Stimulated activated CD8-positive, alpha-beta memory T cell treated with anti-CD3 and anti-CD28 coated beads, Interleukin-7, amount 100 ng/mL, for 48 hours (primary cell): ENCODE measurements around the gene CDCA8.

Experiments
- DNase-seq, 2 donors: peaks; one replicate each; pipeline ENCODE4 v3.0.0-alpha.2; 2020; ENCODE audit warnings: low read depth in 1 of 2; ENCODE audit errors: extremely low read depth in 1 of 2

The CDCA8 gene

DNA sequence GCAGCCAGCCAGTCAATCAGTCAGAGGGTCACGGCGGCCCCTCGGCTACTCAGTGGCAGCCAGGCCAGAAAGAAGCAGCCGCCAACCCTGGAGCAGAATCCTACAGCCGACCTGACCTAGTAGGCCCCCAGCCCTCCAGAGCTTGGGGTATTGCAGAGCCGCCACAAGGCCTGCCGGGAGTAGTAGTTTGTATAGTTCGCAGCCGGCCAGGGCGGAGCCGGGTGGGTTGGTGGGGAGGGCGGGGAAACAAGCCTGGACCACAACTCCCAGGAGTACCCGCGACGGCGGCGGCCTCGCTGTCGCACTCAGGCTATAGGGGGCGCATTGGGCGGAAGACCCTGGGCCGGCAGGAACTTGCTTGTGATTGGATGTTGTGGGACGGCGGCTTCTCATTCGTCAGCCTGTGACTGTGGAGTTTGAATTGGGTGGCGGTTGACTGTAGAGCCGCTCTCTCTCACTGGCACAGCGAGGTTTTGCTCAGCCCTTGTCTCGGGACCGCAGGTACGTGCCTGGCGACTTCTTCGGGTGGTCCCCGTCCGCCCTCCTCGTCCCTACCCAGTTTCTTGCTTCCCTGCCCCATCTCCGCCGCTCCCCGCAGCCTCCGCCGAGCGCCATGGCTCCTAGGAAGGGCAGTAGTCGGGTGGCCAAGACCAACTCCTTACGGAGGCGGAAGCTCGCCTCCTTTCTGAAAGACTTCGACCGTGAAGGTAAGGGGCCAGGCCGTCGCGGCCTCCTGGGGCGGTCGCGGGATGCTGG is at the start of gene CDCA8:
CDCA8 (plus strand) TSS at position 439 of the 756 bp plus-strand sequence; CDS start at position 614, 175 bp downstream.
- DNase-seq: peak; percentile 97 to 98

DNA sequence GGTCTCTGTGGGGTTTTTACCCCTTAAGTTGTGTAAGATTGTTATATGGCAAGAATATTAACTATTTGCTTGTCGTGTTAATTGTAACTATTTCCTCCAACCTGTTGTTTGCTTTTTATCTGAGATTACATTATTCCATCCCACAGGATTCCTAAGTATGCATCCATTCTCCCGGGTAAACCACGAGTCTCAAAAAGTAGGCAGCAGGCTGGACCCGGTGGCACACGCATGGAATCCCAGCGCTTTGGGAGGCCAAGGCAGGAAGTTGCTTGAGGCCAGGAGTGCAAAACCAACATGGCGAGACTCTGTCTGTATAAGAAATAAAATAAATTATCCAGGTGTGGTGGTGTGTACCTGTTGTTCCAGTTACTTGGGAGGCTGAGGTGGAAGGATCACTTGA is 45.0 kb upstream of the CDCA8 start:
- DNase-seq: no peak

GRCh38 chr1:37650173-37650572 is 42.1 kb upstream of the CDCA8 start:
- DNase-seq: no peak

GRCh38 chr1:37650721-37651120 is 41.6 kb upstream of the CDCA8 start:
- no peak for DNase-seq

DNA sequence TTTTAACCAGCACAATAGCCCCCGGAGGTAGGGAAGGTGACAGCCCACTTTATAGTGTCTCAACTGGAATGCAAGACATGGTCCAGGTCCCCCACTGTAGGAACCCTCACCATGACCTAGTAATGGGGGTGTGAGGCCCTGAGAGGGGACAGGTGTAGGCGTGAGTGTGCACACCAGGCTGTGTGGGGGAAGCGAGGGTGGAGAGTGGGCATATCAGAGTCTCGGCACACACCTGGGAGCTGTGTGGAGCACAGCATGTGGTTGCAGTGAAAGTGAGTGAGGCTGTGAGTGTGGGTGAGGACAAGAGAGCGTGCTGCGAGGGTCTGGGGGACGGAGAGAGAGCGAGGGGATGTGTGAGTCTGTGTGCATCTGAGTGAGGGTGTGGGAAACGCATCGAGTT is 40.5 kb upstream of the CDCA8 start:
- no peak for DNase-seq

DNA sequence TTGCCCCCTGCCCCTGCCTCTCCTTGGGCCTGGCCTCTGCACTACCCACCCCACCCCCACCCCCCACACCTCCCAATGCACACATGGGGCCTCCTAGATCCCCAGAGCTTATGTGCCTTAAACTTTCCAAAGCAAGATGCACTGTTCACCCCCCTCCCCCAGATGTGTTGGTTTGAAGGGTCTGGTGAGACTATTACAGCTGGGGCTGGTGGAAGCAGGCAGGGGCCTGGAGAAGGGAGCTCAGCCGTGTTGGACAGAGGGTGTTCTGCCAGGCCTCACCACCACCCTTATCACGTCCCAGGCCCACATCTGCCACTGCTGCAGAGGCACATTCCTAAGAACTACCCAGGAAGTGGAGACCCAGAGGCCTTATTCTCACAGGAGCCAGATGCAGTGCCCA is 39.3 kb upstream of the CDCA8 start:
- no peak for DNase-seq

DNA sequence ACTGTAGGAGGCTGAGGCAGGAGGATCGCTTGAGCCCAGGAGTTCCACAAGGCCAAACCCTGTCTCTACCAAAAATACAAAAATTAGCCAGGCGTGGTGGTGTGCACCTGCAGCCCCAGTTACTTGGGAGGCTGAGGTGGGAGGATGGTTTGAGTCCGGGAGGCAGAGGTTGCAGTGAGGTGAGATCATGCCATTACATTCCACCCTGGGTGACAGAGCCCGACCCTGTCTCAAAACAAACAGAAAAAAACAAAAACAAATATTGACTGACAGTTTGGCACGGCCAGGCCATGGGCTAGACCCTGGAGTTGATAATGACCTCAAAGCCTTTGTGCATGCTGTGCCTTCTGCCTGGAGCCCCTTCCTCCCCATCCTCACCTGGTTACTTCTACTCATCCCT is 38.4 kb upstream of the CDCA8 start:
- DNase-seq: no peak

DNA sequence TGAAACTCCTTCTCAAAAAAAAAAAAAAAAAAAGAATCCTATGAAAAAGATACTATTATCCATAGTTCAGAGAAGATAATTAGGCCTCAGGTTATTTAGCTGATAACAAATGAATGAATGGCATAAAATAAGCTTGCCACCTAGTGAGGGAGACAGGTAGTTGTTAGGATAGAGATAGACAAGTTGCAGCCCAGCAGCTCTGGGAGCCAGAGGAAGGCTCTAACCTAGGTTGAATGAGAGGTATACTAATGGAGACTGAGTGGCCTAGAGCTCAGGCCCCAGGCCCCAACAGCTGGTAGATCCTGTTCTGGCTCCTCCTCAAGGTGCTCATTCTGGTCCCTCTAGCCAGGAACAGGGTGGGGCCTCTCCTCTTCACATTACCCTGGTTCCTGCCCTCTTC is 37.0 kb upstream of the CDCA8 start:
- no peak for DNase-seq

GRCh38 chr1:37656026-37656425 is 36.3 kb upstream of the CDCA8 start:
- DNase-seq: no peak

- no peak for DNase-seq
Measured at GRCh38 chr1:37656881-37657280, 35.4 kb upstream of the CDCA8 start.

DNA sequence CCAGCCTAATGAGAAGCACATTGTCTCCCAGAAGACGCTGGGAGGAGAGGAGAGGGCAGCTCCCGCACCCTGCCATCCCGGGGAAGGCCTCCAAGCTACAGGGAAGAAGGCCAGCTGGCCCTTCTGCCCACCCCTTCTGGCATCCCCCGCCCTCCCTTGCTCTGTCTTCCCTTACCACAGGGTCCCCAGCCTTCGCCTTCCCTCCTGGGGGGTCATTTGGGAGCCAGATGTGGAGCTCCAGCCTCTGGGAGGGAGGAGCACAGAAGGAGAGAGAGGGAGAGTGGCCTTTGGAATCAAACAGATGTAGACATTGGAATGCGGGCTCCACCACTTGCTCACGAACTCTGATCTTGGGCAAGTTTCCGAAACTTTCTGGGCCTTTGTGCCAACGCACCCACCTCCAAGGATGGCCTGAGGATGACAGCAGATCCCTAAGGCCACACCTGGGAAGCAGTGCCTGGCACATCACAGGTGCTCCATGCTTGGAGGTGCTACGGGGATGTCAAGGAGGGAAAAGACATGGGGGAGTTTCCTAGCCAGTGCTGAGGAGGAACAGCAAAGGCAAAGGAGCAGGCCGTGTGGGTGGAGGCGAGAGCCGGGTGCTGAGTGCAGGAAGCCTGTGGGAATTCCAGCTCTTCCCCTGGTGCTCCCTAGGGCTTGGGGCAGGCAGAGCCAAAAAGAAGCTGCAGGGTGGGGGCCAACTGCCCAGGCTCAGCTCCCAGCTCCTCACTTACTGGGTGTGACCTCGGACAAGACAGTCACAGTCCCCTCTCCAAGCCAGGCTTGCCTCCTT is 34.5 kb upstream of the CDCA8 start:
- no peak for DNase-seq

- DNase-seq: no peak
Measured at GRCh38 chr1:37658486-37658885, 33.8 kb upstream of the CDCA8 start.

DNA sequence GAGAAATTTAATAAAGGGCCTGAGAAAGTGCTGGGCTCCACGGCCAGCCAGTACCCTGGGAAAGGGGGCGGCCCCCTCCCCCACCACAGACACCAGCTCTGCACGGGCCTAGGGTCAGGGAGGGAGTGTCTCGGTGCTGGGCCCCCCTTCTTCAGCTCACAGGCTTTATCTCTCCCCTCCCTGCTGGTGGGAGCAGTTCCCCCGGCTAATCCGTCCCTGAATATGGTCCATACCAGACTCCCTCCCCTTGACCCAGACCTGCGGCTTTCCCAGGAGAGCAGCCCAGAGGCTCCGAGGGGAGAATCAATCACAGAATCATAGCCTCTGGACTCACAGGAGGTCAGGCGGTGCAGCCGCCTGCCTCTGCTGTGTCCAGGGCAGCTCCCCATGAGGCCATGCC is 31.7 kb upstream of the CDCA8 start:
- DNase-seq: no peak

DNA sequence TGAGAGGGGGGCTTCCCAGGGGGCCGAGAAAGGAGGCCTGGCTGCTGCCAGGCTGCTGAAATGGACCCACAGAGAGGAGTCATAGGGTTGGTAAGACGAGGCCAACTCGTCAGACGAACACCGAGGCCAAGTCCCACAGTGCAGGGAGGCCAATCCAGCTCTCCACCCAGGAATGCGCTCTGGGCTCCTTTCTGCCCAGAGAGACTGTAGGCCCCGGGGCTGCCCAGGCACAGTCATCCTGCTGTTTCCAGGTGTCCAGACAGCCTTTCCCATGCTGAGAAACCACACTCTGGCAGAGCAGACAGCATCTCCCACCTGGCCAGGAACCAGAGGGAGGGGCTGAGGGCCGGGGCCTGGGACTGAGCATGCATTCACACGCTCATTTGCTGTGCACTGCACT is 30.9 kb upstream of the CDCA8 start:
- DNase-seq: no peak

DNA sequence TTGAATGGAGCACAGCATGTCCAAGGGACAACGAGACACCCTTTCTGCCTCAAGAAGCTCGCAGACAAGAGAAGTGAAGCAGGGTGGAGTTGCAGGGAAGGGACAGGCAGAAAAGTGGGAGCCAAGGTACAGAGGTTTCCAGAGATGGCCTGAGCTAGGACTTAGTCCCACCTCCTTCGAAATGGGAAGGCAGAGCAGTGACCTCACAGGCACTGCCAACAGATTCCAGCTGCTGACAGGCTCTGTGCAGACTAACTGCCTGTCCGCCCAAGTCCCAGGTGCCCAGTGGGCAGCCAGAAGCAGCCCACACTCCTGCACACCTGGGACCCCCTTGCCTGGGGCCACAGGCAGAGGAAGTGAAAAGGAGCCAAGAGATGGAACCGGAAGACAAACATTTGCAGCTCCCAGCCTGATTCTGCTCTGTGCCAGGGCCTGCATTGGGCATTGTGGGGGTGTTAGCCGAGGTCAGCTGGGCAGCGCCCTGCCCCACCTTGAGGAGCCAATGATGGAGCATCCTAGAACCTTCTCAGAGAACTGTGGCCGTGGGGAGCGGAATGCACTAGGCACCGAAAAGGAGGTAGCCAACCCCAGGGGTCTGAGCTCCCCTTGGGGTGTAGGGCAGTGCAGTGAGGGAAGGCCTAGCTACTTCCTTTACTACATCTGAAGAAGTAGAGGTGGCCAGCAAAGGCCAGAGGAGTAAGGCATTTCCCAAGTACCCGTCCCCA is 30.1 kb upstream of the CDCA8 start:
- DNase-seq: no peak

DNA sequence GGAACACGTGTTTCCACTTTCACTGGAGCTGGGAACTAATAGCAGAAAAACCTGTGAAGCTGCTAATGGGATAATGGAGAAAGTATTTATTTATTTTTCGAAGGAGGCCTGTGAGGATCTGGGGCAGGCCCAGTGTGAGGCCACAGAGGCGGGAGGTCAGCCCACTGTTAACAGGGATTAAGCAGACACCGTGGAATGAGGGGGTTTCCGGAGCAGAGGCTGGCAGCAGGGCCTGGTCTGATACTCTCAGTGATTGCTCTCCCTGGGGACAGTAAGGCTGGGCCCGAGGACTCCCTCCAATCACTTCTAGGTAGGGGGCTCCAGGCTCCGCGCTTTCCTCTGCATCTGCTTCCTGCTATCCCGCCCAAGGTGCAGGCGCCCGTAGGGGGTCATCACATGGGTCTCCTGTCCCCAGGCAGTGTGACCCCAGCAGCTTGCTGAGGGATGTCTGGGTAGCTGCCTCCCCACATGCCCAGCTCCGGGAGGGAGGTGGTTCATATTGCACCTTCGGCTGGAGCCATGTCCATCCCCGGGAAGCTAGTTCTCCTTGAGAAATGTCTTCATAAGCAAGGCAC is 28.8 kb upstream of the CDCA8 start:
- DNase-seq: no peak

DNA sequence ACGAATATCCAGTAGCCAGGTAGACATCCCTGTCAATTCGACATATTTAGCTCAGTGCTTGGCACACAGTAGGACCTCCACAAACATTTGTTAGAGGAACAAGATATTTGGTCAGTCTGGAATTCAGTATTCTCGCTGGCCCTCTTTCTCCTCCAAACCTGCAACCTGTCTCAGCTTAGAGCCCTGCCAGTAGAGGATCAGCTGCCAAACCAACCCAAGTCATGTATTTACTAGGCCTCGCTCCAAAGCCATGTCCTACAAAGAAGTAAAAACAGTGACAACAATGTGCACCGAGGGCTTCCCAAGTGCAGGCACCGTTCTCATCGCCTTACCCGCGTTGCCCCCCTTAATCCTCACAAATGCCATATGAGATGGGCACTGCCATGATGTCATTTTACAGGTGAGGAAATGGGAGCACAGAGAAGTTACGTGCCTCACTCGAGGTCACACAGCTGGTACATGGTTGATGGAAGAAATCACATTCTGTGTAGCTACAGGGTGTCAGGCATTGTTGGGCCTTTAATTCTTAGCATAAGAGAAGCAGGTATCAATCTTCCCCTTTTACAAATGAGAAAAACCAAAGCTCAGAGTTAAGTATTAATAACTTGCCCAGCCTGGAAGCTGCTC is 26.0 kb upstream of the CDCA8 start:
- no peak for DNase-seq

DNA sequence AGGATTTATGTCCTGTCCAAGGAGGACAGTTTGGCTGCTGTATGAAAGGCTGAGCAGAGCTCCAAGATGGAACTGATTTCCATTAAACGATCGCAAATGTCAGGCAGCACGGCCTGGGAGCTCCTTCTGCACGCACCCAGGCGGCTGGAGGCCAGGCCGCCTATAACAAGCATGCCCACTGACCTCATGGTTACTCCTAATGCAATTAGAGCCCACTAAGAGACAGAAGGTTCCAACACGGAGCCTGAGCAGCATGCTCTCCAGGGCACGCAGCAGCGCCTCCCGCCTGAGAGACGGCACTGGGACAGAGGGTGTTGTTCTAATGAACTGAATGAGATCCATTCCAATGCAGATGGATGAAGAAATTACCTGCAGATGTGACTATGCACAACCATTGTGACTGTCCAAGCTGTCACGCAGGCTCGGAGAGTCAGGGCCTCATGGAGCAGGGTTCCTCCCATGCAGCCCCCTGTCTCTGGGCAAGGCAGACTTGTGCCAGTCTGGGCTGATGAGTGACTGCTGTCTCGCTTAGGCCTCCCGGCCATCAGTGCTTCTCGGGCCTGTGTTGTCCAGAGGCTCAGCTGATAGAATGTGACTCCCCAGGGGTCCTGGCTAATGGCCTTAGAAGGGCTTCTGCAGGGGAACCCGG is 25.2 kb upstream of the CDCA8 start:
- DNase-seq: no peak

DNA sequence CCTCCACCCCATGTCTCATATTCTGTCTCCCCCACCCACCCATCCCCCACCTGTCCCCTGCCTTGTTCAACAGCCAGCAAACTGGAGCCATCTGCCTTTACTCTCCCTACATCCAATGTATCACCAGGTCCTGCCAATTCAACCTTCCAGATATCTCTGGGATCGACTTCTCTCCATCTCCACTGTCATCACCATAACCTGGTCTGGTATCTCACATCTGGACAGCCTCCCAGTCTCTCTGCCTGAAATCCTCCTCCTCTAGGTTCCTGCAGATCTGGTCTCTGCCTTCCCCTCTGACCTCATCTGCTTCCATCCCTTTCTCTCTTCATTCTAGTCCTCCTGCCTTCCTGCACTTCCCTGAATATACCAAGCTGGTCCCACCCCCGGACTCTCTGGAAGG is 22.2 kb upstream of the CDCA8 start:
- DNase-seq: no peak

- DNase-seq: no peak
Measured at GRCh38 chr1:37671261-37671660, 21.1 kb upstream of the CDCA8 start.
